ENCODE results near the gene FKRP. TPM values are rescaled to one million over a fixed set of nuclear protein-coding genes. Genes with fewer than 3 reads are reported as not detected.
A peak's percentile ranks its signal among the peaks of the same experiment; 100 is the strongest.
"Not testable (repeated sequence)": the region's sequence is repeated elsewhere in the genome, so short reads cannot be mapped to it uniquely, and the experiment has no call there.

Gene FKRP
- total RNA-seq, 1 experiment from 2014 or later: 23.9 TPM

GRCh38 chr19:46760363-46760762, 14.5 kb downstream of the FKRP start:
- ChIA-PET CTCF (interaction anchor here (0.5 to 7.3 kb wide), 5 partner anchors 10 to 78 kb away, joined by 3 to 133 read pairs (median 3); no protein-coding TSS in a partner anchor), POLR2A (interaction anchor here (0.6 to 10.6 kb wide), 6 partner anchors 20 to 384 kb away, joined by 3 to 147 read pairs (median 4); partner anchors contain the start of gene SLC1A5)
- intact Hi-C loops (cut with micrococcal nuclease): no loop called here
- H3K27ac Mint-ChIP-seq (ENCODE audit: low read depth, unreplicated experiment): no peak overlapping the region
- no TSS peak for BruUV-seq (replicated peaks)
- H3K9me3 Mint-ChIP-seq (ENCODE audit: unreplicated experiment): no peaks in the 10 kb centered on the region
- no peak for TF ChIP-seq CTCF (IDR thresholded peaks at IDR 0.05; ENCODE audit: unreplicated experiment)
- no peaks in the 10 kb centered on the region for H3K36me3 Mint-ChIP-seq (ENCODE audit: insufficient read depth, unreplicated experiment)
- DNase-seq (ENCODE audit: unreplicated experiment): no peak
- no peaks in the 10 kb centered on the region for H3K27me3 Mint-ChIP-seq (ENCODE audit: insufficient read depth, unreplicated experiment)
- H3K4me1 Mint-ChIP-seq (ENCODE audit: insufficient read depth, unreplicated experiment): peaks cover 7% of the 10 kb centered on the region
- H3K4me3 Mint-ChIP-seq (ENCODE audit: unreplicated experiment): no peak overlapping the region

- CTCF ChIA-PET: interaction anchor here (3.6 to 7.3 kb wide), 2 partner anchors 24 to 78 kb away, joined by 26 to 133 read pairs; no protein-coding TSS in a partner anchor
- H3K36me3 Mint-ChIP-seq (ENCODE audit: insufficient read depth, unreplicated experiment); H3K4me3 Mint-ChIP-seq (ENCODE audit: unreplicated experiment); H3K9me3 Mint-ChIP-seq (ENCODE audit: unreplicated experiment); H3K27me3 Mint-ChIP-seq (ENCODE audit: insufficient read depth, unreplicated experiment); H3K4me1 Mint-ChIP-seq (ENCODE audit: insufficient read depth, unreplicated experiment); H3K27ac Mint-ChIP-seq (ENCODE audit: low read depth, unreplicated experiment); BruUV-seq (replicated peaks); intact Hi-C loops (cut with micrococcal nuclease): not testable (repeated sequence)
- peak; percentile 40 for DNase-seq (ENCODE audit: unreplicated experiment)
- POLR2A ChIA-PET: interaction anchor here (0.5 to 10.6 kb wide), 8 partner anchors 11 to 1039 kb away, joined by 3 to 147 read pairs (median 3); partner anchors contain the start of gene SLC1A5
Observed at GRCh38 chr19:46760897-46761296, 15.0 kb downstream of the FKRP start.

- H3K4me3 Mint-ChIP-seq (ENCODE audit: unreplicated experiment): no peak overlapping the region
Observed at GRCh38 chr19:46761418-46761831, 15.6 kb downstream of the FKRP start.

GRCh38 chr19:46762245-46762890, 16.5 kb downstream of the FKRP start:
- POLR2A ChIA-PET: interaction anchor here (0.6 to 10.6 kb wide), 7 partner anchors 10 to 72 kb away, joined by 3 to 147 read pairs (median 3); partner anchors contain the start of gene SLC1A5

More at GRCh38 chr19:46761418-46761831, 15.6 kb downstream of the FKRP start:
- H3K27me3 Mint-ChIP-seq (ENCODE audit: insufficient read depth, unreplicated experiment): no peaks in the 10 kb centered on the region
- no peak for TF ChIP-seq CTCF (IDR thresholded peaks at IDR 0.05; ENCODE audit: unreplicated experiment)
- H3K4me1 Mint-ChIP-seq (ENCODE audit: insufficient read depth, unreplicated experiment): peaks cover 7% of the 10 kb centered on the region
- H3K36me3 Mint-ChIP-seq (ENCODE audit: insufficient read depth, unreplicated experiment): no peaks in the 10 kb centered on the region
- ChIA-PET POLR2A (interaction anchor here (0.6 to 10.6 kb wide), 7 partner anchors 11 to 47 kb away, joined by 3 to 147 read pairs (median 3); partner anchors contain the start of gene SLC1A5), CTCF (interaction anchor here (0.8 to 7.3 kb wide), 2 partner anchors 11 to 77 kb away, joined by 3 to 133 read pairs; no protein-coding TSS in a partner anchor)
- BruUV-seq (replicated peaks): no TSS peak
- DNase-seq (ENCODE audit: unreplicated experiment): no peak
- H3K9me3 Mint-ChIP-seq (ENCODE audit: unreplicated experiment): no peaks in the 10 kb centered on the region
- H3K27ac Mint-ChIP-seq (ENCODE audit: low read depth, unreplicated experiment): no peak overlapping the region
- intact Hi-C loops (cut with micrococcal nuclease): no loop called here

More at GRCh38 chr19:46762245-46762890, 16.5 kb downstream of the FKRP start:
- TF ChIP-seq CTCF (IDR thresholded peaks at IDR 0.05; ENCODE audit: unreplicated experiment): no peak
- Mint-ChIP-seq H3K9me3 (ENCODE audit: unreplicated experiment) (no peaks in the 10 kb centered on the region), H3K36me3 (ENCODE audit: insufficient read depth, unreplicated experiment) (no peaks in the 10 kb centered on the region), H3K4me3 (ENCODE audit: unreplicated experiment) (no peak overlapping the region), H3K4me1 (ENCODE audit: insufficient read depth, unreplicated experiment) (peaks cover 7% of the 10 kb centered on the region), H3K27me3 (ENCODE audit: insufficient read depth, unreplicated experiment) (no peaks in the 10 kb centered on the region), H3K27ac (ENCODE audit: low read depth, unreplicated experiment) (peak overlapping the region; percentile 78)
- CTCF ChIA-PET: interaction anchor here (0.6 to 7.3 kb wide), 3 partner anchors 12 to 76 kb away, joined by 3 to 133 read pairs (median 3); no protein-coding TSS in a partner anchor
- DNase-seq (ENCODE audit: unreplicated experiment): peak; percentile 72
- no TSS peak for BruUV-seq (replicated peaks)
- intact Hi-C loops (cut with micrococcal nuclease): no loop called here
